Stimulated activated CD4-positive, alpha-beta T cell treated with anti-CD3 and anti-CD28 coated beads, Interleukin-12 subunit alpha, Interleukin-12 subunit beta, amount 100 ng/mL, for 48 hours (primary cell): ENCODE results near the gene NHSL2.
"Not testable (repeated sequence)": the region's sequence is repeated elsewhere in the genome, so short reads cannot be mapped to it uniquely, and the experiment has no call there.

Experiments used
- DNase-seq, 3 donors: peaks; one replicate each; pipeline ENCODE4 v3.0.0-alpha.2; 2020; ENCODE audit warnings: low read depth in 2 of 3, low spot score in 1 of 3

The NHSL2 gene

GRCh38 chrX:71922686-71923085 lies 12.0 kb downstream of the NHSL2 start:
- DNase-seq, result no peak

GRCh38 chrX:71923516-71923915 lies 12.9 kb downstream of the NHSL2 start:
- DNase-seq, result no peak

GRCh38 chrX:71927040-71927439 lies 16.4 kb downstream of the NHSL2 start:
- no peak for DNase-seq

- no peak for DNase-seq
Observed at GRCh38 chrX:71928856-71929255, 18.2 kb downstream of the NHSL2 start.

GRCh38 chrX:71930298-71930697 lies 19.7 kb downstream of the NHSL2 start:
- no peak for DNase-seq

- DNase-seq, result no peak
Observed at GRCh38 chrX:71935476-71935875, 24.8 kb downstream of the NHSL2 start.

GRCh38 chrX:71936632-71937031 lies 26.0 kb downstream of the NHSL2 start:
- DNase-seq, result no peak

- DNase-seq, result no peak
Observed at GRCh38 chrX:71938371-71938770, 27.7 kb downstream of the NHSL2 start.

GRCh38 chrX:71941145-71941544 lies 30.5 kb downstream of the NHSL2 start:
- DNase-seq, result no peak

- DNase-seq, result no peak
Observed at GRCh38 chrX:71941776-71942175, 31.1 kb downstream of the NHSL2 start.

GRCh38 chrX:71944369-71944768 lies 33.7 kb downstream of the NHSL2 start:
- no peak for DNase-seq

GRCh38 chrX:71945237-71945805 lies 34.7 kb downstream of the NHSL2 start:
- DNase-seq, result no peak

GRCh38 chrX:71949363-71949762 lies 38.7 kb downstream of the NHSL2 start:
- no peak for DNase-seq

- DNase-seq, result no peak
Observed at GRCh38 chrX:71949844-71950445, 39.3 kb downstream of the NHSL2 start.

GRCh38 chrX:71953391-71953790 lies 42.7 kb downstream of the NHSL2 start:
- DNase-seq, result no peak

- DNase-seq, result no peak
Observed at GRCh38 chrX:71953946-71954345, 43.3 kb downstream of the NHSL2 start.

GRCh38 chrX:71954458-71954857 lies 43.8 kb downstream of the NHSL2 start:
- no peak for DNase-seq

GRCh38 chrX:71955530-71956120 lies 45.0 kb downstream of the NHSL2 start:
- DNase-seq, result no peak

- no peak for DNase-seq
Observed at GRCh38 chrX:71958281-71958675, 47.6 kb downstream of the NHSL2 start.

GRCh38 chrX:71964184-71964583 lies 53.5 kb downstream of the NHSL2 start:
- not testable (repeated sequence) for DNase-seq

GRCh38 chrX:71974916-71975315 lies 64.3 kb downstream of the NHSL2 start:
- no peak for DNase-seq

GRCh38 chrX:71976753-71977152 lies 66.1 kb downstream of the NHSL2 start:
- DNase-seq, result no peak

GRCh38 chrX:71978164-71978563 lies 67.5 kb downstream of the NHSL2 start:
- DNase-seq, result no peak
